Astrocyte (in vitro differentiated cells and primary cell): ENCODE measurements around the gene STK11IP. TPM values are rescaled to one million over a fixed set of nuclear protein-coding genes. Genes with fewer than 3 reads are reported as not detected.

Source experiments
- DNase-seq: peaks from one replicate; pipeline ENCODE4 v3.0.0-alpha.2; 2010; ENCODE audit warnings: low read depth
- FAIRE-seq: peaks from 2 replicates; lab custom pipeline; 2011; peaks lifted over from hg19 to GRCh38; lab: Jason Lieb, UNC
- H2AFZ ChIP-seq: 2 replicates; pipeline ENCODE4 v1.6.0; 2012; ENCODE audit warnings: low read depth, low read length, inconsistent platforms
- H3K27ac ChIP-seq: 2 replicates; pipeline ENCODE4 v1.5.1; 2011; ENCODE audit warnings: low read depth, low read length, inconsistent platforms
- H3K27me3 ChIP-seq: 2 replicates; pipeline ENCODE4 v1.6.0; 2011; ENCODE audit warnings: low read length, inconsistent platforms; ENCODE audit not compliant: insufficient read depth
- H3K36me3 ChIP-seq: 2 replicates; pipeline ENCODE4 v1.5.1; 2011; ENCODE audit warnings: low read length, inconsistent platforms; ENCODE audit not compliant: insufficient read depth
- H3K4me1 ChIP-seq: 2 replicates; pipeline ENCODE4 v1.5.1; 2011; ENCODE audit warnings: low read length, inconsistent platforms; ENCODE audit not compliant: insufficient read depth
- H3K4me2 ChIP-seq: 2 replicates; pipeline ENCODE4 v1.6.0; 2012; ENCODE audit warnings: low read length, inconsistent platforms
- H3K4me3 ChIP-seq: 2 replicates; pipeline ENCODE4 v1.5.1; 2011; ENCODE audit warnings: low read depth, mild to moderate bottlenecking, low read length, inconsistent platforms; ENCODE audit not compliant: insufficient read depth
- H3K79me2 ChIP-seq: 2 replicates; pipeline ENCODE4 v1.6.0; 2012; ENCODE audit warnings: mild to moderate bottlenecking, low read length, inconsistent platforms; ENCODE audit not compliant: insufficient read depth
- H3K9ac ChIP-seq: 2 replicates; pipeline ENCODE4 v1.6.0; 2012; ENCODE audit warnings: mild to moderate bottlenecking, low read length, inconsistent platforms
- H3K9me3 ChIP-seq: 2 replicates; pipeline ENCODE4 v1.5.1; 2012; ENCODE audit warnings: low read depth, mild to moderate bottlenecking, low read length, inconsistent platforms; ENCODE audit not compliant: insufficient read depth
- H4K20me1 ChIP-seq: 2 replicates; pipeline ENCODE4 v1.6.0; 2012; ENCODE audit warnings: low read length, inconsistent platforms; ENCODE audit not compliant: insufficient read depth
- H3K27ac Mint-ChIP-seq: one replicate; pipeline ENCODE4 v1.8.0; 2021; ENCODE audit warnings: mild to moderate bottlenecking, mixed read lengths; ENCODE audit not compliant: unreplicated experiment
- H3K27me3 Mint-ChIP-seq: one replicate; pipeline ENCODE4 v1.8.0; 2021; ENCODE audit warnings: low read depth, mixed read lengths; ENCODE audit not compliant: unreplicated experiment
- H3K36me3 Mint-ChIP-seq: one replicate; pipeline ENCODE4 v1.8.0; 2021; ENCODE audit warnings: low read depth, mixed read lengths; ENCODE audit not compliant: unreplicated experiment
- H3K4me1 Mint-ChIP-seq: one replicate; pipeline ENCODE4 v1.8.0; 2021; ENCODE audit warnings: low read depth, mixed read lengths; ENCODE audit not compliant: unreplicated experiment
- H3K4me3 Mint-ChIP-seq: one replicate; pipeline ENCODE4 v1.8.0; 2021; ENCODE audit warnings: mild to moderate bottlenecking, moderate library complexity, mixed read lengths; ENCODE audit not compliant: unreplicated experiment
- H3K9me3 Mint-ChIP-seq: one replicate; pipeline ENCODE4 v1.8.0; 2021; ENCODE audit warnings: mild to moderate bottlenecking, mixed read lengths; ENCODE audit not compliant: unreplicated experiment
- EZH2 ChIP-seq: IDR thresholded peaks from 2 replicates; pipeline ENCODE4 v1.6.1; 2012; ENCODE audit warnings: mild to moderate bottlenecking, low read length, inconsistent platforms; ENCODE audit not compliant: insufficient read depth
- total RNA-seq: library from RNA; stranded (reverse); gene quantifications from 2 replicates; pipeline ENCODE4 v1.2.1, GENCODE V29; 2021
- TF ChIP-seq, protein P1 (sequence below): IDR thresholded peaks from 2 replicates; pipeline ENCODE4 v1.5.1; 2011; ENCODE audit warnings: low read depth, mild to moderate bottlenecking, inconsistent platforms, low read length, moderate library complexity; ENCODE audit not compliant: insufficient read depth

STK11IP gene
- total RNA-seq, 1 donor from 2014 or later: 24.9 TPM

DNA sequence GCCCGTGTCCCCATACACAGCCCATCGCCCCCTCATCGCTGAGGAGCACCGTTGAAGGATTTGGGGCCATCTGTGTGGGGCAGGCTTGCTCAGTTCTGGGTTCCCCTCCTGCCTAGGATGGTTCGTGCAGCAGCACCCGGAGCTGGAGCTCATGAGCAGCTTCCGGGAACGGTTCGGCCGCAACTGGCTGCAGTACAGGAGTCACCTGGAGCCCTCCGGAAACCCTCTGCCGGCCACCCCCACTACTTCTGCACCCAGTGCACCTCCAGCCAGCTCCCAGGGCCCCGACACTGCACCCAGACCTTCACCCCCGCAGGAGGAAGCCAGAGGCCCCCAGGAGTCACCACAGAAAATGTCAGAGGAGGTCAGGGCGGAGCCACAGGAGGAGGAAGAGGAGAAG is 10.3 kb downstream of the STK11IP start:
- Mint-ChIP-seq H3K4me1 (no peaks in the 10 kb centered on the region), H3K4me3 (no peak overlapping the region), H3K27ac (no peak overlapping the region), H3K9me3 (peaks cover 2% of the 10 kb centered on the region), H3K27me3 (no peaks in the 10 kb centered on the region), H3K36me3 (peaks cover 31% of the 10 kb centered on the region)
- TF ChIP-seq, protein P1, sequence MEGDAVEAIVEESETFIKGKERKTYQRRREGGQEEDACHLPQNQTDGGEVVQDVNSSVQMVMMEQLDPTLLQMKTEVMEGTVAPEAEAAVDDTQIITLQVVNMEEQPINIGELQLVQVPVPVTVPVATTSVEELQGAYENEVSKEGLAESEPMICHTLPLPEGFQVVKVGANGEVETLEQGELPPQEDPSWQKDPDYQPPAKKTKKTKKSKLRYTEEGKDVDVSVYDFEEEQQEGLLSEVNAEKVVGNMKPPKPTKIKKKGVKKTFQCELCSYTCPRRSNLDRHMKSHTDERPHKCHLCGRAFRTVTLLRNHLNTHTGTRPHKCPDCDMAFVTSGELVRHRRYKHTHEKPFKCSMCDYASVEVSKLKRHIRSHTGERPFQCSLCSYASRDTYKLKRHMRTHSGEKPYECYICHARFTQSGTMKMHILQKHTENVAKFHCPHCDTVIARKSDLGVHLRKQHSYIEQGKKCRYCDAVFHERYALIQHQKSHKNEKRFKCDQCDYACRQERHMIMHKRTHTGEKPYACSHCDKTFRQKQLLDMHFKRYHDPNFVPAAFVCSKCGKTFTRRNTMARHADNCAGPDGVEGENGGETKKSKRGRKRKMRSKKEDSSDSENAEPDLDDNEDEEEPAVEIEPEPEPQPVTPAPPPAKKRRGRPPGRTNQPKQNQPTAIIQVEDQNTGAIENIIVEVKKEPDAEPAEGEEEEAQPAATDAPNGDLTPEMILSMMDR: no peak
- no peak for TF ChIP-seq EZH2
- FAIRE-seq (no peak), DNase-seq (no peak)
- Histone ChIP-seq H3K79me2 (no peaks in the 10 kb centered on the region), H3K9me3 (no peaks in the 10 kb centered on the region), H2AFZ (no peak overlapping the region), H3K27ac (no peak overlapping the region), H3K4me1 (no peaks in the 10 kb centered on the region), H3K9ac (no peak overlapping the region), H3K27me3 (no peaks in the 10 kb centered on the region), H4K20me1 (no peaks in the 10 kb centered on the region), H3K36me3 (peaks cover 14% of the 10 kb centered on the region), H3K4me3 (no peak overlapping the region), H3K4me2 (no peak overlapping the region)

DNA sequence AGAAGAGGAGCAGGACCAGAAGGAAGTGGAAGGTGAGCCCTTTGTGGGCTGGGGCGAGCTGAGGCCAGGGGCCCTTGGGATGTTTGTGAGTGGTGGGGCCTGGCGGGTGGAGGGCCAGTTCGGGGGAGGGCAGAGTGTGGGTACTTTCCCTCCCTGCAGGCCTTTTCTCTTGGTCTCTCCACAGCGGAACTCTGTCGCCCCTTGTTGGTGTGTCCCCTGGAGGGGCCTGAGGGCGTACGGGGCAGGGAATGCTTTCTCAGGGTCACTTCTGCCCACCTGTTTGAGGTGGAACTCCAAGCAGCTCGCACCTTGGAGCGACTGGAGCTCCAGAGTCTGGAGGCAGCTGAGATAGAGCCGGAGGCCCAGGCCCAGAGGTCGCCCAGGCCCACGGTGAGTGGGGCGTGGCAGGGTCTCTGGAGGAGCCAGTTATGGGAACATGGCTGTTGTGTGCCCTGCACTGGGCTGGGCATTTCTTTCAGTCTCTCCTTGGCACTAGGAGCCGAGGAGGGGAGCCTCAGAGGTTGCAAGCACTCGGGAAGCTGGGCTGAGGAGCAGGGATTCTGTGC is 10.8 kb downstream of the STK11IP start:
- no peak for TF ChIP-seq EZH2
- no peaks in the 10 kb centered on the region for H3K27me3 Mint-ChIP-seq
- no peak for FAIRE-seq

DNA sequence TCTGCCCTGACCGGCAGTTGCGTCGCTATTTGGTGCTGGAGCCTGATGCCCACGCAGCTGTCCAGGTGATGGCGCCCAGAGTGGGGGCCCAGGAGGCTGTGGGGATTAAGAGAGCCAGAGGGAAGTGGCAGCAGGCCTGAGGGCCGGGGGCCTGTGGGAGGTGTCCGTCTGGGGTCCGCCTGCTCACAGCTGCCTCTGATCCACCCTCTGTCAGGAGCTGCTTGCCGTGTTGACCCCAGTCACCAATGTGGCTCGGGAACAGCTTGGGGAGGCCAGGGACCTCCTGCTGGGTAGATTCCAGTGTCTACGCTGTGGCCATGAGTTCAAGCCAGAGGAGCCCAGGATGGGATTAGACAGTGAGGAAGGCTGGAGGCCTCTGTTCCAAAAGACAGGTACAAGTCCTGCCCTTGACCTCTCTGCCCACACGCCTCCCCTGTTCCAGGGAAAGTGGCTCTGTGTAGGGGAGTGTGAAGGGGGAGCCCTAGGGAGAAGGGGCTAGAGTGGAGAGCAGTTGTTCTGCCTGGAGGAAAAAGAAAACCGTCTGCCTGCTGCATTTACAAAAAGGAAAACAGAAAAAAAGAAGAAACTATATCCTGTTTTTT is 11.6 kb downstream of the STK11IP start:
- no peaks in the 10 kb centered on the region for H3K4me1 Mint-ChIP-seq
- H3K9me3 Mint-ChIP-seq: peaks cover 2% of the 10 kb centered on the region
- no peaks in the 10 kb centered on the region for H3K27me3 Mint-ChIP-seq
- H3K36me3 ChIP-seq: peaks cover 12% of the 10 kb centered on the region
- no peak overlapping the region for H3K4me3 ChIP-seq
- H3K27ac Mint-ChIP-seq: no peak overlapping the region
- H3K36me3 Mint-ChIP-seq: peaks cover 29% of the 10 kb centered on the region
- H3K79me2 ChIP-seq: no peaks in the 10 kb centered on the region
- no peaks in the 10 kb centered on the region for H3K9me3 ChIP-seq
- TF ChIP-seq EZH2: no peak
- TF ChIP-seq, protein P1: no peak
- H3K9ac ChIP-seq: no peak overlapping the region
- FAIRE-seq (no peak), DNase-seq (no peak)
- no peaks in the 10 kb centered on the region for H3K4me1 ChIP-seq
- H3K27ac ChIP-seq: no peak overlapping the region
- no peaks in the 10 kb centered on the region for H4K20me1 ChIP-seq
- no peak overlapping the region for H3K4me3 Mint-ChIP-seq
- no peak overlapping the region for H2AFZ ChIP-seq
- H3K27me3 ChIP-seq: no peaks in the 10 kb centered on the region
- no peak overlapping the region for H3K4me2 ChIP-seq

More for the DNA sequence above, 10.8 kb downstream of the STK11IP start:
- peaks cover 14% of the 10 kb centered on the region for H3K36me3 ChIP-seq
- Mint-ChIP-seq H3K4me1 (no peaks in the 10 kb centered on the region), H3K27ac (no peak overlapping the region), H3K4me3 (no peak overlapping the region), H3K36me3 (peaks cover 29% of the 10 kb centered on the region), H3K9me3 (peaks cover 2% of the 10 kb centered on the region)
- H3K4me3 ChIP-seq: no peak overlapping the region
- no peaks in the 10 kb centered on the region for H3K4me1 ChIP-seq
- H2AFZ ChIP-seq: no peak overlapping the region
- H3K9me3 ChIP-seq: no peaks in the 10 kb centered on the region
- H3K9ac ChIP-seq: no peak overlapping the region
- no peaks in the 10 kb centered on the region for H3K27me3 ChIP-seq
- DNase-seq: no peak
- no peak overlapping the region for H3K27ac ChIP-seq
- H3K79me2 ChIP-seq: no peaks in the 10 kb centered on the region
- no peak overlapping the region for H3K4me2 ChIP-seq
- H4K20me1 ChIP-seq: no peaks in the 10 kb centered on the region
